Endometrial microvascular endothelial cells (primary cell): ENCODE data around the gene NFIC. TPM values are rescaled to one million over a fixed set of nuclear protein-coding genes. Genes with fewer than 3 reads are reported as not detected.
"Not testable (repeated sequence)": the region's sequence is repeated elsewhere in the genome, so short reads cannot be mapped to it uniquely, and the experiment has no call there.

Source experiments
- in situ Hi-C: cut with HindIII; loops from 2 replicates; pipeline ENCODE4 v1.10.0; 2017; ENCODE audit warnings: low sequenced_read_pairs, low pct_unique_long_range_greater_than_20kb; ENCODE audit errors: inconsistent ontology term
- total RNA-seq: library from RNA; depleted of rRNA; stranded (reverse); fragments of >200 nt; gene quantifications from one replicate; pipeline ENCODE4 v1.2.3, GENCODE V29; 2015; ENCODE audit errors: inconsistent ontology term

NFIC gene
- total RNA-seq, 1 donor from 2014 or later = 47.2 TPM

GRCh38 chr19:3368848-3369336 is 2.5 kb downstream of the NFIC start:
- in situ Hi-C loops = no loop called here

- in situ Hi-C loops = no loop called here
Measured at GRCh38 chr19:3369337-3370213, 3.2 kb downstream of the NFIC start.

DNA sequence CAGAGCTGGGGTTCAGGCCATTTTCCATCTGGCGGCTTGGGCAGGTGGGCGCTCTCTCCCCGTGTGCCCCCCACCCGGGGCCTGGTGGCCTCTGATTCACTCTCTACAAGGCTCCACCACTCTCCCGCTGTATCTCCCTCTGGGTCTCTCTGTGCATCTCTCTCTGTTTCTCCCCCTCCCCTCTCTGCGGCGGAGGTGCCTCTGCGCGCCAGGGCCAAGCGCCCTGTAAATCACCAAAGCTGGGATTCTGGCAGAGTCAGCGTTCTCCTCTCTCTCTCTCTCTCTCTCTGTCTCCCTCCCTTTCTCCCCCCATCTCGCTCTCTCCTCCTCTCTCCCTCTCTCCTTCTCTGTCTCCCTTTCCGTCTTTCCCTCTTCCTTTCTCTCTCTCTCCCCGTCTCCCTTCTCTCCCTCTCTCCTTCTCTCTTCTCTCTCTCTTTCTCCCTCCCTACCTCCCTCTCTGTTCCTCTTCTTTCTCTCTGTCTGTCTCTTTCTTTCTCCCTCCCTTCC is 3.9 kb downstream of the NFIC start:
- in situ Hi-C loops = no loop called here

- in situ Hi-C loops = no loop called here
Measured at GRCh38 chr19:3370728-3371591, 4.6 kb downstream of the NFIC start.

DNA sequence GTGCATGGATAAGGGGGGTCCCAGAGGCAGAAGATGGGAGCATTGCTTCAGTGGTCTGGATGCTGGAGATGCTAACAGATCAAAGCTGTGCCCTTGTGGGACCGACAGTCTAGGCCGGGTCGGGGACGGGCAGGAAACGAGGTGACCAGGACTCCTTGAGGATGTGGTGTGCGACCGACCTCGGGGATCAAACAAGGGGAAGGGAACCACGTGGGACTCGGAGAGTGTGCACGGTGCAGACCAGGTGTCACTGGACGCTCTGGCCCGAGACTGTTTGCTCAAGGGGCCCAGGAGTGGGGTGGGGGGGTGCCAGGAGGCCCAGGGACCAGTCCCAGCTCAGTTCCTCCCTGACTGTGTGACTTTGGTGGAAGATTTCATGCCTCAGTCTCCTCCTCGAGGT is 6.0 kb downstream of the NFIC start:
- in situ Hi-C loops = no loop called here

- in situ Hi-C loops = no loop called here
Measured at GRCh38 chr19:3373971-3374368, 7.6 kb downstream of the NFIC start.

DNA sequence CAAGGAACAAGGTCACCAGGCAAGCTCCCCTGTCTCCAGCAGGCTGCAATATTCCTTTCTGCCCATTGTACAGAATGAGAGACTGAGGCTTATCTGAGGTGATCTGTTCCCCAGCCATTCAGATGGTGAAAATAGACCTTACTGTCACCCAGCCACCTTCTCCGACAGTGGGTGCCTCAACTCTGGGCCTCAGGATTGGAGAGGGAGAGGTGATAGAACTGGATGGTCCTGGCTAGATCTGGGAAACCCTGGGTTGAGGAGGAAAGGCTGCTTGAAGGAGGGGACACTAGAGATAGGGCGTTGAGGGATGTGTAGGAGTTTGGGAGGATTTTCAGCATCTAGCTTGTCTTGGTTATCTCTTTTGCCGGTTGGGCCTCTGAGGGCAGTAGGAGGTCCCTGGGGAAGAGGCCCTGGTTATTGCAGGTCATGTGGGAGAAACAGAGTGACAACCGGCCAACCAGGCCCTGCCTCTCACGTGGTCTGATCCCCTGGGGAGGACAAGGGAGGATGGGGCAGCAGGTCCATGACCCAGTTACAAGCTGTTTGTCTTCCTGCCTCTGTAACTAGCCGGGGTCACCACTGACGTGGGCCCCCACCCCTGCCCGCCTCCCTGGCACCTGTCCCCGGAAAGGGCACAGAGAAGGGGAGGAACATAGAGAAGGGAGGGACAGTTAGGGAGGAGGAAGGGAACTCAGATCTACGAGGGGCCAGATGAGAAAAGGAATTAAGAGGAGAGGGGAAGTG is 8.2 kb downstream of the NFIC start:
- in situ Hi-C loops = no loop called here

- in situ Hi-C loops = no loop called here
Measured at GRCh38 chr19:3375221-3376090, 9.1 kb downstream of the NFIC start.

GRCh38 chr19:3376091-3376455 is 9.7 kb downstream of the NFIC start:
- in situ Hi-C loops = not testable (repeated sequence)

DNA sequence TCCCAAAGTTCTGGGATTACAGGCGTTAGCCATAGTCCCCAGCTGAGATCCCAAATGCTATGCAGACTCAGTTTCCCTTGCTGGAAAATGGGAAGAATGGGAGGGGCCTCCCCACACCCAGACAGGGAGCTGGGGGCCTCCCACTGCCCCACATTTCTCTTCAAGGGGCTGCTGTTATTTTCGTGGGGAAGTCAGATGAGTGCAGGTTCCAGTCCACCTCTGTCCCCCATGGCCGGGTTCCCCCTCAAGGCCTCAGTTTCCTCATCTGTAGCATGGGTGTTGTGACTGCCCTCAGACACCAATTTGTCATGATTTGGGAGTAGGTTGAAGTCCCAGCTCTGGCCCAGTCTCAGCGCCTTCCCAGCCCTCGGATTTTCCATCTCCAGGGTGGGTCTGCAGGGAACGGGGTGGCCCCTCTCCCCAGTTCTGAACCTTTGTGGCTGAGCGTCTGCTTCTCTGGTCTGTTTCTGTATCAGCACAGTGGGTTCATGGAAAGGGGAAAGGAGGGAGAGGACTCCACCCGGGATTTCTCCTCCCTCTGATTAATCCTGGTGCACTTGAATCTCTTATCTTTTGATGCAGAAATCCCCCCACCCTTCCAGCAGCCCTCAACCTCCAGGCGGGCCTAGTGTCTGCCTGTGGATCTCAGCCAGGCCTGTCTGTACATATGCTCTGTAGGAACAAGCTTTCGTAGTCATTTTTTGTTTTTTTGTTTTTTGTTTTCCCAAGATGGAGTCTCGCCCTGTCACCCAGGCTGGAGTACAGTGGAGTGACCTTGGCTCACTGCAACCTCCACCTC is 12.2 kb downstream of the NFIC start:
- in situ Hi-C loops = no loop called here

DNA sequence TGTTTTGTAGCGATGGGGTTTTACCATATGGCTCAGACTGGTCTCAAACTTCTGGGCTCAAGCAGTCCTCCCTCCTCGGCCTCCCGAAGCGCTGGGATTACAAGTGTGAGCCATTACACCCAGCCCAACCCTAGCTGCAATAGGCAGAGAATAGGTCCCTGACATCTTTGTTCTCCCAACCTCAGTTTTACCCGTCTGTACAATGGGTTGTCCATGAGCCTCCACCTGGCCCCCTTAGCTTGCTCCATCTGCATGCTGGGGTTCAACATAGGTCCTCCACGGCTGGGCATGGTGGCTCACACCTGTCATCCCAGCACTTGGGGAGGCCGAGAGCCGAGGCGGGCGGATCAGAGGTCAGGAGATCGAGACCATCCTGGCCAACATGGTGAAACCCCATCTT is 14.4 kb downstream of the NFIC start:
- in situ Hi-C loops = no loop called here

- in situ Hi-C loops = no loop called here
Measured at GRCh38 chr19:3381701-3382372, 15.5 kb downstream of the NFIC start.

- in situ Hi-C loops = no loop called here
Measured at GRCh38 chr19:3382460-3383100, 16.2 kb downstream of the NFIC start.

DNA sequence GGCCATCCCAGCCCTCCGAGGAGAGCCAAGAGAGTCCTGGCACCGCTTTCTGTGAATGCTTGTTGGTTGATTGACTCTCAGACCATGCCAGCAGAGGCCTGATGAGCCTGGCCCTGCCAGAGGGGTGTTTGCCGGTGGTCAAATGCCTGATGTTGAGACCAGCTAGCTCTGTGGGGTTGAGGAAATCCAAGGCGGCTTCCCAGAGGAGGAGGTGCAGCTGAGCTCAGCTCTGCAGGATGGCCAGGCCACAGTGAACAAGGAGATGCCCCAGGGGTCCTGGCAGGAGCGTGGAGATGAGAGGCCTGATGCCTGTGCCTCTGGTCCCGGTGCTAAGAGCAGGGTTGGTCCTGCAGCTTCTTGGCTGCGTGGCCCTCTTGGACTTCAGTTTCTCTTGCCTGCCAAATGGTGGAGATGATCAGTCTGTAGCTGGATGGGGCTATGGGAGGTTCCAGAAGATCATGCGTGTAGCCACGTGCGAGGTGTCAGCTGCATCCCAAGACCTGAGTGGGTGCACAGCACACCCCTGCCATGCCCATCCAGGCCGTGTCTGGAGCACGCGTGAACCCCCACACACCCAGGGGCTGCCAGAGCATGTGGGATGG is 16.8 kb downstream of the NFIC start:
- in situ Hi-C loops = no loop called here

DNA sequence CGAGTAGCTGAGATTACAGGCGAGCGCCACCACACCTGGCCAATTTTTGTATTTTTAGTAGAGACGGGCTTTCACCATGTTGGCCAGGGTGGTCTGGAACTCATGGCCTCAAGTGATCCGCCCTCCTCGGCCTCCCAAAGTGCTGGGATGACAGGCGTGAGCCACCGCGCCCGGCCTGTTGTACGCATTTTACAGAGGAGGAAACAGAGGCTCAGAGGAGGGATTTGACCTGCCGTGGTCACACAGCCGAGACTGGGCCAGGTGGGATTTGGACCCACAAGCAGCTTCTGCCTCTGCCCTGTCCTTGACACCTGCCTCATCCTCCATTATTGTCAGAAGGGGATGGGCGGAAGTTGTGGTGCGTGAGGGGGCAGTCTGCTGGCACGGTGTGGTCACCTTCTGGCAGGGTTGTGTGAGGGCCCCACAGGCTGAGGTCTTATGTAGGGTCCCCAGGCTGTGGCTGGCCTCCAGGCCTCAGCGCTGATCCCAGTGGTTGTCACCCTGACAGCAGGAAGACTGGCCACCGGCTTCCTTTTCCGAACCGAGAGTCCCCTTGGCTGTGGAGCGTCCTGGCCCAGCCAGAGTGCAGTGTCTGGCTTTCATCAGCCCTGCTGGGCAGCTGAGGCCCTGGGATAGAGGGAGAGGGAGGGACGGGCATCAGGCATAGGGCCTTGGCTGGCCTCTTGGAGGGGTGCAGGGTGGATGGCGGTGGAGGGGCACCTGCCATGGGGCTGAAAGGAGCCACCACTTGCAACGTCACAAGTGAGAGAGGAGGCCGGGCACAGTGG is 20.3 kb downstream of the NFIC start:
- in situ Hi-C loops = no loop called here
